HepG2 (cell line): Measurements from ENCODE around the gene EMC8. TPM values are rescaled to one million over a fixed set of nuclear protein-coding genes. Genes with fewer than 3 reads are reported as not detected.

ENCODE experiments used
- FLYWCH1 ChIP-seq: sonication (generic); formaldehyde crosslinking; IDR thresholded peaks from 2 replicates; pipeline ENCODE4 v1.8.1; 2023; ENCODE audit warnings: mild to moderate bottlenecking, missing genetic modification reagents
- GFI1 ChIP-seq: sonication (generic); formaldehyde crosslinking; IDR thresholded peaks from 2 replicates; pipeline ENCODE4 v1.5.0; 2020; ENCODE audit warnings: missing genetic modification reagents, mild to moderate bottlenecking, borderline replicate concordance
- HOXA3 ChIP-seq: sonication (generic); formaldehyde crosslinking; IDR thresholded peaks from 2 replicates; pipeline ENCODE4 v1.5.0; 2020; ENCODE audit warnings: missing genetic modification reagents
- PAF1 ChIP-seq: IDR thresholded peaks from 2 replicates; pipeline ENCODE4 v1.6.1; 2016; ENCODE audit warnings: missing genetic modification reagents, missing compliant biosample characterization
- THYN1 ChIP-seq: sonication (generic); formaldehyde crosslinking; IDR thresholded peaks from 2 replicates; pipeline ENCODE4 v1.8.1; 2023; ENCODE audit warnings: low read depth, mild to moderate bottlenecking, moderate library complexity, missing genetic modification reagents, borderline replicate concordance
- ZBTB21 ChIP-seq: sonication (generic); formaldehyde crosslinking; IDR thresholded peaks from 2 replicates; pipeline ENCODE4 v1.4.0; 2020; ENCODE audit warnings: missing genetic modification reagents
- ZBTB3 ChIP-seq: sonication (generic); formaldehyde crosslinking; IDR thresholded peaks from 2 replicates; pipeline ENCODE4 v1.4.0; 2020; ENCODE audit warnings: low read depth, mild to moderate bottlenecking, moderate library complexity, missing genetic modification reagents, borderline replicate concordance
- ZBTB39 ChIP-seq: sonication (generic); formaldehyde crosslinking; IDR thresholded peaks from 2 replicates; pipeline ENCODE4 v1.5.0; 2020; ENCODE audit warnings: missing genetic modification reagents
- polyA plus RNA-seq, 8 experiments: library from polyadenylated mRNA; depleted of rRNA in 3 of 8; stranded (reverse) in 7 of 8; unstranded in 1 of 8; fragments of >200 nt; fragmentation: Illumina TruSeq in 4 of 8; extraction: Trizol in 4 of 8; gene quantifications; 2 replicates each; pipeline versions ENCODE4 v1.2.1 to v1.2.3, GENCODE V29; 2011 to 2016; ENCODE audit warnings: low read depth in 4 of 8, missing spikeins in 1 of 8, mixed read lengths in 1 of 8; ENCODE audit not compliant: insufficient read depth in 1 of 8
- total RNA-seq, 5 experiments: library from RNA; depleted of rRNA; stranded (reverse); fragments of >200 nt; fragmentation: Illumina TruSeq; extraction: Trizol; gene quantifications; 2 replicates each; pipeline ENCODE4 v1.2.3, GENCODE V29; 2016; ENCODE audit warnings: low read depth in 1 of 5
- TF ChIP-seq, protein P1 (sequence below): sonication (generic); formaldehyde crosslinking; IDR thresholded peaks from 2 replicates; pipeline ENCODE4 v1.4.0; 2020; ENCODE audit warnings: mild to moderate bottlenecking, missing genetic modification reagents, borderline replicate concordance
- TF ChIP-seq, protein P2 (sequence below): sonication (generic); formaldehyde crosslinking; IDR thresholded peaks from 2 replicates; pipeline ENCODE4 v1.9.0; 2021; ENCODE audit warnings: missing genetic modification reagents, borderline replicate concordance
- TF ChIP-seq, protein P3 (sequence below): sonication (generic); formaldehyde crosslinking; IDR thresholded peaks from 2 replicates; pipeline ENCODE4 v1.9.0; 2021; ENCODE audit warnings: missing genetic modification reagents, borderline replicate concordance
- TF ChIP-seq, protein P4 (sequence below): sonication (generic); formaldehyde crosslinking; conservative IDR thresholded peaks from 2 replicates; pipeline ENCODE4 v1.5.0; 2020; ENCODE audit warnings: missing genetic modification reagents

The EMC8 gene
- total and polyA plus RNA-seq, 2 of the 13 experiments (the other 11 are each of a cell fraction or from before 2014, with no cell fraction given) = 55.0 to 76.0 TPM

- no peak for TF ChIP-seq ZBTB39 (CRISPR knock-in tag)
- no peak for TF ChIP-seq FLYWCH1 (CRISPR knock-in tag)
- 0 out of 2 replicates have a peak, but pooled peaks have one; percentile 41 for TF ChIP-seq HOXA3 (CRISPR knock-in tag)
- TF ChIP-seq, protein P1, sequence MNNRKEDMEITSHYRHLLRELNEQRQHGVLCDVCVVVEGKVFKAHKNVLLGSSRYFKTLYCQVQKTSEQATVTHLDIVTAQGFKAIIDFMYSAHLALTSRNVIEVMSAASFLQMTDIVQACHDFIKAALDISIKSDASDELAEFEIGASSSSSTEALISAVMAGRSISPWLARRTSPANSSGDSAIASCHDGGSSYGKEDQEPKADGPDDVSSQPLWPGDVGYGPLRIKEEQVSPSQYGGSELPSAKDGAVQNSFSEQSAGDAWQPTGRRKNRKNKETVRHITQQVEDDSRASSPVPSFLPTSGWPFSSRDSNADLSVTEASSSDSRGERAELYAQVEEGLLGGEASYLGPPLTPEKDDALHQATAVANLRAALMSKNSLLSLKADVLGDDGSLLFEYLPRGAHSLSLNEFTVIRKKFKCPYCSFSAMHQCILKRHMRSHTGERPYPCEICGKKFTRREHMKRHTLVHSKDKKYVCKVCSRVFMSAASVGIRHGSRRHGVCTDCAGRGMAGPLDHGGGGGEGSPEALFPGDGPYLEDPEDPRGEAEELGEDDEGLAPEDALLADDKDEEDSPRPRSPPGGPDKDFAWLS (CRISPR knock-in tag) = no peak
- TF ChIP-seq, protein P2, sequence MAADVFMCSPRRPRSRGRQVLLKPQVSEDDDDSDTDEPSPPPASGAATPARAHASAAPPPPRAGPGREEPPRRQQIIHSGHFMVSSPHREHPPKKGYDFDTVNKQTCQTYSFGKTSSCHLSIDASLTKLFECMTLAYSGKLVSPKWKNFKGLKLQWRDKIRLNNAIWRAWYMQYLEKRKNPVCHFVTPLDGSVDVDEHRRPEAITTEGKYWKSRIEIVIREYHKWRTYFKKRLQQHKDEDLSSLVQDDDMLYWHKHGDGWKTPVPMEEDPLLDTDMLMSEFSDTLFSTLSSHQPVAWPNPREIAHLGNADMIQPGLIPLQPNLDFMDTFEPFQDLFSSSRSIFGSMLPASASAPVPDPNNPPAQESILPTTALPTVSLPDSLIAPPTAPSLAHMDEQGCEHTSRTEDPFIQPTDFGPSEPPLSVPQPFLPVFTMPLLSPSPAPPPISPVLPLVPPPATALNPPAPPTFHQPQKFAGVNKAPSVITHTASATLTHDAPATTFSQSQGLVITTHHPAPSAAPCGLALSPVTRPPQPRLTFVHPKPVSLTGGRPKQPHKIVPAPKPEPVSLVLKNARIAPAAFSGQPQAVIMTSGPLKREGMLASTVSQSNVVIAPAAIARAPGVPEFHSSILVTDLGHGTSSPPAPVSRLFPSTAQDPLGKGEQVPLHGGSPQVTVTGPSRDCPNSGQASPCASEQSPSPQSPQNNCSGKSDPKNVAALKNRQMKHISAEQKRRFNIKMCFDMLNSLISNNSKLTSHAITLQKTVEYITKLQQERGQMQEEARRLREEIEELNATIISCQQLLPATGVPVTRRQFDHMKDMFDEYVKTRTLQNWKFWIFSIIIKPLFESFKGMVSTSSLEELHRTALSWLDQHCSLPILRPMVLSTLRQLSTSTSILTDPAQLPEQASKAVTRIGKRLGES (CRISPR knock-in tag) = no peak
- no peak for TF ChIP-seq PAF1
- TF ChIP-seq, protein P3, sequence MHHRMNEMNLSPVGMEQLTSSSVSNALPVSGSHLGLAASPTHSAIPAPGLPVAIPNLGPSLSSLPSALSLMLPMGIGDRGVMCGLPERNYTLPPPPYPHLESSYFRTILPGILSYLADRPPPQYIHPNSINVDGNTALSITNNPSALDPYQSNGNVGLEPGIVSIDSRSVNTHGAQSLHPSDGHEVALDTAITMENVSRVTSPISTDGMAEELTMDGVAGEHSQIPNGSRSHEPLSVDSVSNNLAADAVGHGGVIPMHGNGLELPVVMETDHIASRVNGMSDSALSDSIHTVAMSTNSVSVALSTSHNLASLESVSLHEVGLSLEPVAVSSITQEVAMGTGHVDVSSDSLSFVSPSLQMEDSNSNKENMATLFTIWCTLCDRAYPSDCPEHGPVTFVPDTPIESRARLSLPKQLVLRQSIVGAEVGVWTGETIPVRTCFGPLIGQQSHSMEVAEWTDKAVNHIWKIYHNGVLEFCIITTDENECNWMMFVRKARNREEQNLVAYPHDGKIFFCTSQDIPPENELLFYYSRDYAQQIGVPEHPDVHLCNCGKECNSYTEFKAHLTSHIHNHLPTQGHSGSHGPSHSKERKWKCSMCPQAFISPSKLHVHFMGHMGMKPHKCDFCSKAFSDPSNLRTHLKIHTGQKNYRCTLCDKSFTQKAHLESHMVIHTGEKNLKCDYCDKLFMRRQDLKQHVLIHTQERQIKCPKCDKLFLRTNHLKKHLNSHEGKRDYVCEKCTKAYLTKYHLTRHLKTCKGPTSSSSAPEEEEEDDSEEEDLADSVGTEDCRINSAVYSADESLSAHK = no peak
- TF ChIP-seq, protein P4, sequence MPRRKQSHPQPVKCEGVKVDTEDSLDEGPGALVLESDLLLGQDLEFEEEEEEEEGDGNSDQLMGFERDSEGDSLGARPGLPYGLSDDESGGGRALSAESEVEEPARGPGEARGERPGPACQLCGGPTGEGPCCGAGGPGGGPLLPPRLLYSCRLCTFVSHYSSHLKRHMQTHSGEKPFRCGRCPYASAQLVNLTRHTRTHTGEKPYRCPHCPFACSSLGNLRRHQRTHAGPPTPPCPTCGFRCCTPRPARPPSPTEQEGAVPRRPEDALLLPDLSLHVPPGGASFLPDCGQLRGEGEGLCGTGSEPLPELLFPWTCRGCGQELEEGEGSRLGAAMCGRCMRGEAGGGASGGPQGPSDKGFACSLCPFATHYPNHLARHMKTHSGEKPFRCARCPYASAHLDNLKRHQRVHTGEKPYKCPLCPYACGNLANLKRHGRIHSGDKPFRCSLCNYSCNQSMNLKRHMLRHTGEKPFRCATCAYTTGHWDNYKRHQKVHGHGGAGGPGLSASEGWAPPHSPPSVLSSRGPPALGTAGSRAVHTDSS (CRISPR knock-in tag) = no peak
- no peak for TF ChIP-seq GFI1 (CRISPR knock-in tag)
- TF ChIP-seq ZBTB3 (CRISPR knock-in tag) = no peak
- TF ChIP-seq THYN1 (CRISPR knock-in tag) = no peak
- TF ChIP-seq ZBTB21 (CRISPR knock-in tag) = no peak
Measured at GRCh38 chr16:85821390-85822135, 22.2 kb upstream of the EMC8 start (continued).
